Astrocyte (in vitro differentiated cells and primary cell): ENCODE measurements around the gene PCDHA1. TPM values are rescaled to one million over a fixed set of nuclear protein-coding genes. Genes with fewer than 3 reads are reported as not detected.
A peak's percentile ranks its signal among the peaks of the same experiment; 100 is the strongest.

Experiments used
- DNase-seq: peaks from one replicate; pipeline ENCODE4 v3.0.0-alpha.2; 2010; ENCODE audit warnings: low read depth
- FAIRE-seq: peaks from 2 replicates; lab custom pipeline; 2011; peaks lifted over from hg19 to GRCh38; lab: Jason Lieb, UNC
- H2AFZ ChIP-seq: 2 replicates; pipeline ENCODE4 v1.6.0; 2012; ENCODE audit warnings: low read depth, low read length, inconsistent platforms
- H3K27ac ChIP-seq: 2 replicates; pipeline ENCODE4 v1.5.1; 2011; ENCODE audit warnings: low read depth, low read length, inconsistent platforms
- H3K27me3 ChIP-seq: 2 replicates; pipeline ENCODE4 v1.6.0; 2011; ENCODE audit warnings: low read length, inconsistent platforms; ENCODE audit not compliant: insufficient read depth
- H3K36me3 ChIP-seq: 2 replicates; pipeline ENCODE4 v1.5.1; 2011; ENCODE audit warnings: low read length, inconsistent platforms; ENCODE audit not compliant: insufficient read depth
- H3K4me1 ChIP-seq: 2 replicates; pipeline ENCODE4 v1.5.1; 2011; ENCODE audit warnings: low read length, inconsistent platforms; ENCODE audit not compliant: insufficient read depth
- H3K4me2 ChIP-seq: 2 replicates; pipeline ENCODE4 v1.6.0; 2012; ENCODE audit warnings: low read length, inconsistent platforms
- H3K4me3 ChIP-seq: 2 replicates; pipeline ENCODE4 v1.5.1; 2011; ENCODE audit warnings: low read depth, mild to moderate bottlenecking, low read length, inconsistent platforms; ENCODE audit not compliant: insufficient read depth
- H3K79me2 ChIP-seq: 2 replicates; pipeline ENCODE4 v1.6.0; 2012; ENCODE audit warnings: mild to moderate bottlenecking, low read length, inconsistent platforms; ENCODE audit not compliant: insufficient read depth
- H3K9ac ChIP-seq: 2 replicates; pipeline ENCODE4 v1.6.0; 2012; ENCODE audit warnings: mild to moderate bottlenecking, low read length, inconsistent platforms
- H3K9me3 ChIP-seq: 2 replicates; pipeline ENCODE4 v1.5.1; 2012; ENCODE audit warnings: low read depth, mild to moderate bottlenecking, low read length, inconsistent platforms; ENCODE audit not compliant: insufficient read depth
- H4K20me1 ChIP-seq: 2 replicates; pipeline ENCODE4 v1.6.0; 2012; ENCODE audit warnings: low read length, inconsistent platforms; ENCODE audit not compliant: insufficient read depth
- H3K27ac Mint-ChIP-seq: one replicate; pipeline ENCODE4 v1.8.0; 2021; ENCODE audit warnings: mild to moderate bottlenecking, mixed read lengths; ENCODE audit not compliant: unreplicated experiment
- H3K27me3 Mint-ChIP-seq: one replicate; pipeline ENCODE4 v1.8.0; 2021; ENCODE audit warnings: low read depth, mixed read lengths; ENCODE audit not compliant: unreplicated experiment
- H3K36me3 Mint-ChIP-seq: one replicate; pipeline ENCODE4 v1.8.0; 2021; ENCODE audit warnings: low read depth, mixed read lengths; ENCODE audit not compliant: unreplicated experiment
- H3K4me1 Mint-ChIP-seq: one replicate; pipeline ENCODE4 v1.8.0; 2021; ENCODE audit warnings: low read depth, mixed read lengths; ENCODE audit not compliant: unreplicated experiment
- H3K4me3 Mint-ChIP-seq: one replicate; pipeline ENCODE4 v1.8.0; 2021; ENCODE audit warnings: mild to moderate bottlenecking, moderate library complexity, mixed read lengths; ENCODE audit not compliant: unreplicated experiment
- H3K9me3 Mint-ChIP-seq: one replicate; pipeline ENCODE4 v1.8.0; 2021; ENCODE audit warnings: mild to moderate bottlenecking, mixed read lengths; ENCODE audit not compliant: unreplicated experiment
- CTCF ChIP-seq: IDR thresholded peaks from 2 replicates; pipeline ENCODE4 v1.5.1; 2011; ENCODE audit warnings: low read depth, mild to moderate bottlenecking, inconsistent platforms, low read length, moderate library complexity; ENCODE audit not compliant: insufficient read depth
- EZH2 ChIP-seq: IDR thresholded peaks from 2 replicates; pipeline ENCODE4 v1.6.1; 2012; ENCODE audit warnings: mild to moderate bottlenecking, low read length, inconsistent platforms; ENCODE audit not compliant: insufficient read depth
- total RNA-seq: library from RNA; stranded (reverse); gene quantifications from 2 replicates; pipeline ENCODE4 v1.2.1, GENCODE V29; 2021

The PCDHA1 gene
- total RNA-seq, 1 donor from 2014 or later: not detected

DNA sequence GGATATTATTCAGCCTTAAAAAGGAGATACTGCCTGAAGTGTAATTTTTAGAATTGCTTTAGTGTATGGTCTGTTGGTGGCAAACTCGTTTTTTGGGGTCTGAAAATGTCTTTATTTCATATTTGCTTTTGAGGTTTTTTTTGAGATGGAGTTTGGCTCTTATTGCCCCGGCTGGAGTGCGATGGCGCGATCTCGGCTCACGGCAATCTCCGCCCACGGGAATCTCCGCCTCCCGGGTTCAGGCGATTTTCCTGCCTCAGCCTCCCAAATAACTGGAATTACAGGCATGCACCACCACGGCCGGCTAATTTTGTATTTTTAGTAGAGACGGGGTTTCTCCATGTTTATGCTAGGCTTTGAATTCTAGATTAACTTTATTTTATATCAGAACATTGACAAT, 245.1 kb downstream of the PCDHA1 start:
- DNase-seq (no peak), FAIRE-seq (no peak)
- Histone ChIP-seq H4K20me1 (no peaks in the 10 kb centered on the region), H3K27me3 (no peaks in the 10 kb centered on the region), H3K27ac (no peak overlapping the region), H3K4me2 (no peak overlapping the region), H3K9me3 (no peaks in the 10 kb centered on the region), H3K4me1 (no peaks in the 10 kb centered on the region), H2AFZ (no peak overlapping the region), H3K4me3 (no peak overlapping the region), H3K79me2 (no peaks in the 10 kb centered on the region), H3K9ac (no peak overlapping the region), H3K36me3 (no peaks in the 10 kb centered on the region)
- Mint-ChIP-seq H3K9me3 (no peaks in the 10 kb centered on the region), H3K27me3 (no peaks in the 10 kb centered on the region), H3K4me1 (no peaks in the 10 kb centered on the region), H3K36me3 (no peaks in the 10 kb centered on the region), H3K4me3 (no peak overlapping the region), H3K27ac (no peak overlapping the region)
- TF ChIP-seq EZH2: no peak
- no peak for TF ChIP-seq CTCF

DNA sequence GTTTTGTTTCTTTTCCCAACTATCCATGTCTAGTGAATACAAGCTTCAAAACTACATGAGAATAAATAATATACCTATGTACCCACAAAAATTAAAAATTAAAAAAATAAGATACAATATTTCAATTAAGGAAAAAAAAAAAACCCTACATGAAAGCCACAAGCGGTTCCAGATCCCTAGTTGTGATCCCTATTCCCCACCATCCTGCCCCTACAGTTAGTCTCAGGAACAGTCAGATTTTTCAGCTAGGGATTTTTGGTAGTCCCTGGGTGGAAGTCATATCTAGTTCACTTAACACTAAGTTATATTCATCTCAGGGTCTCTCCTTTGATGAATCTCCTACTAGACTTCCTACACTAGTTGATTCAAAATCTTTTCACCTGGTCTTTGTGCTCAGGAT, 246.7 kb downstream of the PCDHA1 start:
- Histone ChIP-seq H3K4me1 (no peaks in the 10 kb centered on the region), H3K79me2 (no peaks in the 10 kb centered on the region), H2AFZ (no peak overlapping the region), H3K27ac (no peak overlapping the region), H3K27me3 (no peaks in the 10 kb centered on the region), H3K4me2 (no peak overlapping the region), H3K4me3 (no peak overlapping the region), H3K36me3 (no peaks in the 10 kb centered on the region), H3K9ac (no peak overlapping the region), H4K20me1 (no peaks in the 10 kb centered on the region), H3K9me3 (no peaks in the 10 kb centered on the region)
- H3K9me3 Mint-ChIP-seq: no peaks in the 10 kb centered on the region
- no peaks in the 10 kb centered on the region for H3K4me1 Mint-ChIP-seq
- TF ChIP-seq EZH2 (no peak), CTCF (no peak)
- H3K27me3 Mint-ChIP-seq: no peaks in the 10 kb centered on the region
- H3K4me3 Mint-ChIP-seq: no peak overlapping the region
- H3K27ac Mint-ChIP-seq: no peak overlapping the region
- H3K36me3 Mint-ChIP-seq: no peaks in the 10 kb centered on the region
- FAIRE-seq (no peak), DNase-seq (no peak)

DNA sequence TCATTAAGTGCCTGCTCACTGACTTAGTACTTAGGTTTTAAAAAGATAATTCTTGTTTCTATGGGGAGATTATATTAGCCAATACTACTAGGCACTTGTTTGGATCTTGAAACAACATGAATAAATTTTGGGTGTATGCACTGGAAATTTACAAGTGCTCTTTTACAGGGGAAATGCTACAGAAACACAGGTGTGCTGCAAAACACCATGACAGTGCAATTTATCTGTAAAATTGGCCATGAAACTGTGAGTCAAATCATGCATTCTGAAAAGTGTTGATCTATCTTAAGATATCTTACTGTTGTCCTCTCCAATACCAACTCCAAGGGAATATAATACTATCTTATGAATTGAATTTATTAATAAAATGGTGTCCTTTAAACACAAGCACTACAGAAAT, 253.1 kb downstream of the PCDHA1 start:
- H3K4me2 ChIP-seq: no peak overlapping the region
- no peak overlapping the region for H3K27ac Mint-ChIP-seq
- H3K4me1 Mint-ChIP-seq: no peaks in the 10 kb centered on the region
- no peaks in the 10 kb centered on the region for H3K27me3 ChIP-seq
- H3K27ac ChIP-seq: no peak overlapping the region
- H3K36me3 Mint-ChIP-seq: no peaks in the 10 kb centered on the region
- no peak overlapping the region for H2AFZ ChIP-seq
- FAIRE-seq (no peak), DNase-seq (no peak)
- no peak for TF ChIP-seq CTCF
- no peak for TF ChIP-seq EZH2
- H3K27me3 Mint-ChIP-seq: peaks cover 4% of the 10 kb centered on the region
- peak overlapping the region; percentile 40 for H3K4me3 Mint-ChIP-seq
- H3K9me3 ChIP-seq: peaks cover 7% of the 10 kb centered on the region
- H3K79me2 ChIP-seq: no peaks in the 10 kb centered on the region
- no peaks in the 10 kb centered on the region for H4K20me1 ChIP-seq
- H3K4me3 ChIP-seq: no peak overlapping the region
- H3K9me3 Mint-ChIP-seq: no peaks in the 10 kb centered on the region
- H3K36me3 ChIP-seq: no peaks in the 10 kb centered on the region
- no peaks in the 10 kb centered on the region for H3K4me1 ChIP-seq
- no peak overlapping the region for H3K9ac ChIP-seq
